Kidney (tissue), 14 donors: Measurements from ENCODE around the gene ANKRD31. TPM values are rescaled to one million over a fixed set of nuclear protein-coding genes. Genes with fewer than 3 reads are reported as not detected.

Experiments
- DNase-seq, 5 donors: peaks; one replicate each; pipeline ENCODE4 v3.0.0-alpha.2; 2013 to 2020
- FAIRE-seq: peaks from 2 replicates; lab custom pipeline; 2012; peaks lifted over from hg19 to GRCh38; lab: Jason Lieb, UNC
- H3K27ac ChIP-seq, 2 donors: one replicate each; pipeline ENCODE4 v1.7.0; 2013; ENCODE audit warnings: low read depth in 2 of 2, low read length in 2 of 2, inconsistent platforms in 1 of 2
- H3K27me3 ChIP-seq: one replicate; pipeline ENCODE4 v1.7.1; 2013; ENCODE audit warnings: low read length, inconsistent platforms; ENCODE audit not compliant: control insufficient read depth, insufficient read depth
- H3K36me3 ChIP-seq, 3 donors: one replicate each; pipeline versions ENCODE4 v1.7.0 to v1.7.1; 2013; ENCODE audit warnings: low read length in 3 of 3, control low read depth in 1 of 3, inconsistent platforms in 1 of 3; ENCODE audit not compliant: insufficient read depth in 3 of 3, control insufficient read depth in 2 of 3
- H3K4me1 ChIP-seq, 3 donors: one replicate each; pipeline versions ENCODE4 v1.7.0 to v1.7.1; 2013; ENCODE audit warnings: low read length in 3 of 3, inconsistent platforms in 1 of 3, low read depth in 1 of 3; ENCODE audit not compliant: control insufficient read depth in 2 of 3, insufficient read depth in 2 of 3
- H3K4me3 ChIP-seq, 3 donors: one replicate each; pipeline versions ENCODE4 v1.7.0 to v1.8.1; 2013; ENCODE audit warnings: low read length in 3 of 3, control low read depth in 1 of 3, inconsistent platforms in 1 of 3
- H3K9ac ChIP-seq, 3 donors: one replicate each; pipeline versions ENCODE4 v1.7.0 to v1.7.1; 2013; ENCODE audit warnings: low read length in 3 of 3, control low read depth in 1 of 3, inconsistent platforms in 1 of 3
- H3K9me3 ChIP-seq, 3 donors: one replicate each; pipeline versions ENCODE4 v1.7.0 to v1.7.1; 2013; ENCODE audit warnings: low read length in 3 of 3, control low read depth in 1 of 3, inconsistent platforms in 1 of 3; ENCODE audit not compliant: control insufficient read depth in 2 of 3, insufficient read depth in 1 of 3
- intact Hi-C: fragments of 100-400 bp; cut with DNase I; formaldehyde crosslinking; loops from one replicate; pipeline ENCODE4 v1.11.1; 2022
- polyA plus RNA-seq: library from polyadenylated mRNA; stranded (reverse); fragments of 350-450 nt; fragmentation: Illumina TruSeq; extraction: RNeasy Lipid Tissue Mini Kit (QIAGEN cat#74804); gene quantifications from one replicate; pipeline ENCODE4 v1.2.3, GENCODE V29; 2014; ENCODE audit warnings: low read depth, low replicate concordance; ENCODE audit not compliant: insufficient read depth
- total RNA-seq: library from RNA; stranded (reverse); fragmentation: NEBNext Ultra II Directional; extraction: Animal tissue kit (Norgen Biotek cat#: 25700); gene quantifications from one replicate; pipeline ENCODE4 v1.2.1, GENCODE V29; 2021
- TF ChIP-seq, protein P1 (sequence below): IDR thresholded peaks from 3 replicates; pipeline ENCODE4 v1.5.1; 2012; ENCODE audit warnings: mild to moderate bottlenecking, moderate library complexity, borderline replicate concordance; ENCODE audit not compliant: insufficient read depth; ENCODE audit errors: extremely low read depth
- donor health status: control.
- donor health status: control.
- donor health status: control.
- donor health status: control.
- donor health status: control.
- donor health status: DM: yes; HTN: yes; CAD: no.
- donor health status: Normal renal cell carcinoma (clear cell type).

ANKRD31 gene
- total and polyA plus RNA-seq, 2 donors from 2014 or later, result 0.17 to 0.38 TPM

DNA sequence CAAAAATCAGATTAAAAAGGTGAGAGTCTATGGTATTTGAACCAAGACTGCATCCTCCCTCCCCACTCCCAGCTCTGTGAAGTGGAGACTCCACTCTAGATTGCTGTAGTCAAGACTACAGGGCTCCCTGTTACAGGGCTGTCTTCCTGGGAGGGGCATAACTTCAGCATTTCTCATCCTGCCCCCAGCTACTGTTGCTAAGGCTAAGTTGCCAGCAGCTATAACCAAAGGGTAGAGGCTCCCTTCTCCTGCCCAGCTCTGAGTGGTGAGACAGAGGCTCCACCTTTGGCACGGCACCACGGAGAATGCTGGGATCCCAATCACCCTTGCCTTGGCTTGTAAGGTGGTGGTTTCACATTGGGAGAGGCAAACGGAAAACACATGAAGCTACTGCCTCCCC lies 145.1 kb downstream of the ANKRD31 start:
- Histone ChIP-seq H3K4me1 (no peaks in the 10 kb centered on the region), H3K27me3 (no peaks in the 10 kb centered on the region), H3K36me3 (no peaks in the 10 kb centered on the region), H3K27ac (no peak overlapping the region), H3K9me3 (no peaks in the 10 kb centered on the region), H3K4me3 (no peak overlapping the region), H3K9ac (no peak overlapping the region)
- FAIRE-seq (no peak), DNase-seq (no peak)
- intact Hi-C loops, result no loop called here
- TF ChIP-seq, protein P1, sequence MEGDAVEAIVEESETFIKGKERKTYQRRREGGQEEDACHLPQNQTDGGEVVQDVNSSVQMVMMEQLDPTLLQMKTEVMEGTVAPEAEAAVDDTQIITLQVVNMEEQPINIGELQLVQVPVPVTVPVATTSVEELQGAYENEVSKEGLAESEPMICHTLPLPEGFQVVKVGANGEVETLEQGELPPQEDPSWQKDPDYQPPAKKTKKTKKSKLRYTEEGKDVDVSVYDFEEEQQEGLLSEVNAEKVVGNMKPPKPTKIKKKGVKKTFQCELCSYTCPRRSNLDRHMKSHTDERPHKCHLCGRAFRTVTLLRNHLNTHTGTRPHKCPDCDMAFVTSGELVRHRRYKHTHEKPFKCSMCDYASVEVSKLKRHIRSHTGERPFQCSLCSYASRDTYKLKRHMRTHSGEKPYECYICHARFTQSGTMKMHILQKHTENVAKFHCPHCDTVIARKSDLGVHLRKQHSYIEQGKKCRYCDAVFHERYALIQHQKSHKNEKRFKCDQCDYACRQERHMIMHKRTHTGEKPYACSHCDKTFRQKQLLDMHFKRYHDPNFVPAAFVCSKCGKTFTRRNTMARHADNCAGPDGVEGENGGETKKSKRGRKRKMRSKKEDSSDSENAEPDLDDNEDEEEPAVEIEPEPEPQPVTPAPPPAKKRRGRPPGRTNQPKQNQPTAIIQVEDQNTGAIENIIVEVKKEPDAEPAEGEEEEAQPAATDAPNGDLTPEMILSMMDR, result no peak

DNA sequence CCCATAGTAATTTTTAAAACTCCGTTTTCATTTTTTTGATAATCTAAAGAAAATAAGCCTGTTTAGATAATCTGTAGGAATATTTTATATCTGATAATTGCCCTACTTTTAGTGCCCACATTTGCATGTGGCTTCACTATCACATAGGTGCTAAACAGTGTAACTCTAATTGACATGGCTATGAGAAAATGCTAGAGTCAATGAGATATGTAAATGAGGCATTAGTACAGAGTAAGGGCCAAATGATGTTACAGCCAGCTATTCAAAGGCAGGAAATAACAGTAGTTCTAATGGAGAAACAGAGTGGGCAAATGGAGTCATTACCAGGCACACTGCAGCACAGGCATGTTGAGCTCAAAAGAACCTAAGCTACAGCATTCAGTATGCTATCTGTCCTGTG lies 147.0 kb downstream of the ANKRD31 start:
- FAIRE-seq, result no peak
- no peaks in the 10 kb centered on the region for H3K4me1 ChIP-seq
- intact Hi-C loops, result no loop called here

DNA sequence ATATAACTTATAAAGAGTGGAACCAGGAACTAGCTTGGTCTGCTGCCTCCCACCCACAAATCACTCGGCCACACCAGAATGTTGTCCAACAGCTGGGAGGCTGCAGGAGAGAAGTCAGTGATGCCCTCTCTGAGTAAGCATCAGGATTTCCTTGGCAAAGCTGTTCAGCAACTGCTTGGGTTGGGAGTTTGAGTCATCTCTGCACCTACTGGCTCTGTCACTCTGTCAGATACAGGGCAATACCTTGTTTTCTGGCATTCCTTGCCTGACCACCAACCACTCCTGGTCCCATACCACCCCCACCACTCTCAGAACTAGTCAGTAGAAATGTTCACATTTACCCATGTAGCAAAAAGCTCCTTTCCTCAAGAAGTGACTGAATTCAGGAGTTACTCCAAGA lies 147.5 kb downstream of the ANKRD31 start:
- no peaks in the 10 kb centered on the region for H3K9me3 ChIP-seq
- TF ChIP-seq, protein P1, result no peak

More for the DNA sequence above, 147.0 kb downstream of the ANKRD31 start:
- H3K27ac ChIP-seq, result no peak overlapping the region
- no peaks in the 10 kb centered on the region for H3K27me3 ChIP-seq
- H3K36me3 ChIP-seq, result no peaks in the 10 kb centered on the region
- no peaks in the 10 kb centered on the region for H3K9me3 ChIP-seq
- H3K9ac ChIP-seq, result no peak overlapping the region
- DNase-seq, result no peak
- TF ChIP-seq, protein P1, result no peak
- no peak overlapping the region for H3K4me3 ChIP-seq

DNA sequence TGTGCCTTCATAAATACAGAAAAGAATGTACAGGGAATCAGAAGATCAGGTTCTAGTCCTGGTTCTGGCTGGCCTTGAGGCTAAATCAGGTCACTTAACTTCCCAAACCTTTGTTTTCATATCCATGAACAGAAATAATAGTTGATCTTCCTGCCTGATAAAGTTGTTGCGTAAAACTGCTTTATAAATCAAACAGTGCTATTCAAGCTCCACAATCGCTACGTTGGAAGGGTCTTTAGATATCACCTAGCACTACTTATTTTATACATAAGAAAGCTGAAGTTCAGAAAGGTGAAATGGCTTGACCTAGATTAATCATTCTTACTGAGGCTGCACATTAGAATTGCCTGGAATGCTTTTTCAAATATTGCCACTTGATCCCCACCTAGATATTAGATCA lies 148.0 kb downstream of the ANKRD31 start:
- Histone ChIP-seq H3K4me1 (no peaks in the 10 kb centered on the region), H3K9ac (no peak overlapping the region), H3K9me3 (no peaks in the 10 kb centered on the region), H3K27me3 (no peaks in the 10 kb centered on the region), H3K36me3 (no peaks in the 10 kb centered on the region), H3K27ac (no peak overlapping the region), H3K4me3 (no peak overlapping the region)
- no peak for FAIRE-seq
- intact Hi-C loops, result no loop called here
- no peak for DNase-seq
- TF ChIP-seq, protein P1, result no peak

More for the DNA sequence above, 147.5 kb downstream of the ANKRD31 start:
- DNase-seq (no peak), FAIRE-seq (no peak)
- Histone ChIP-seq H3K36me3 (no peaks in the 10 kb centered on the region), H3K4me1 (no peaks in the 10 kb centered on the region), H3K4me3 (no peak overlapping the region), H3K27ac (no peak overlapping the region), H3K27me3 (no peaks in the 10 kb centered on the region), H3K9ac (no peak overlapping the region)
- intact Hi-C loops, result no loop called here
